Upper lobe of left lung (tissue), 6 donors: ENCODE measurements around the gene TPRX2. TPM values are rescaled to one million over a fixed set of nuclear protein-coding genes. Genes with fewer than 3 reads are reported as not detected.

Experiments used
- ATAC-seq, 2 donors: fragments of 200-7000 bp; cut with Tn5 transposase; one replicate each; pipeline ENCODE4 v1.9.1; 2022; ENCODE audit warnings: mild to moderate bottlenecking in 2 of 2, moderate library complexity in 2 of 2; ENCODE audit not compliant: low FRiP score in 2 of 2
- DNase-seq, 2 donors: peaks; one replicate each; pipeline ENCODE4 v3.0.0-alpha.2; 2019 to 2020
- H3K27ac ChIP-seq, 4 donors: fragments of 200-600 bp; sonication (generic); one replicate each; pipeline ENCODE4 v1.5.1; 2016 to 2019
- H3K27me3 ChIP-seq, 4 donors: fragments of 200-600 bp; sonication (generic); one replicate each; pipeline ENCODE4 v1.5.1; 2017 to 2019
- H3K36me3 ChIP-seq, 4 donors: fragments of 200-600 bp; sonication (generic); one replicate each; pipeline ENCODE4 v1.5.1; 2016 to 2019
- H3K4me1 ChIP-seq, 4 donors: fragments of 200-600 bp; sonication (generic); one replicate each; pipeline ENCODE4 v1.5.1; 2018 to 2019
- H3K4me3 ChIP-seq, 4 donors: fragments of 200-600 bp; sonication (generic); one replicate each; pipeline ENCODE4 v1.5.1; 2017 to 2019; ENCODE audit warnings: mild to moderate bottlenecking in 2 of 4, moderate library complexity in 1 of 4
- H3K9me3 ChIP-seq, 4 donors: fragments of 200-600 bp; sonication (generic); one replicate each; pipeline ENCODE4 v1.5.1; 2018 to 2019
- CTCF ChIP-seq, 6 experiments: fragments of 450-650 bp in 4 of 6; fragments of 200-600 bp in 2 of 6; sonication (generic) in 2 of 6; IDR thresholded peaks; one replicate each; pipeline ENCODE4 v1.5.1; 2016 to 2019; ENCODE audit warnings: antibody characterized with exemption in 6 of 6
- EP300 ChIP-seq, 4 donors: sonication (generic); formaldehyde crosslinking; IDR thresholded peaks; one replicate each; pipeline ENCODE4 v1.5.1; 2017; ENCODE audit warnings: antibody characterized with exemption in 4 of 4, control low read depth in 2 of 4
- POLR2A ChIP-seq, 4 donors: fragments of 450-650 bp; IDR thresholded peaks; one replicate each; pipeline ENCODE4 v1.5.1; 2016 to 2017; ENCODE audit warnings: antibody characterized with exemption in 4 of 4, mild to moderate bottlenecking in 2 of 4
- POLR2AphosphoS5 ChIP-seq, 2 donors: sonication (generic); formaldehyde crosslinking; IDR thresholded peaks; one replicate each; pipeline ENCODE4 v1.5.1; 2017; ENCODE audit warnings: antibody characterized with exemption in 2 of 2
- WGBS, 2 donors: methylation state at CpG; one replicate each; pipeline ENCODE4 v1.1.5; 2017 to 2018; 5-methylcytosine and 5-hydroxymethylcytosine counted together
- total RNA-seq, 6 donors: library from RNA; depleted of rRNA in 4 of 6; stranded (reverse); fragments of >200 nt in 4 of 6; gene quantifications; one replicate each; pipeline versions ENCODE4 v1.1.0 to v1.2.1, GENCODE V29; 2016 to 2021
- donor health status: DM: no; HTN: no; CAD: no; lungs with moderate emphysema.
- donor health status: DM: no; HTN: yes; CAD: no; lungs with severe emphysema.

Gene TPRX2
- total RNA-seq, 6 donors from 2014 or later: not detected

GRCh38 chr19:47881757-47882156 lies 22.7 kb downstream of the TPRX2 start:
- ATAC-seq (no peak), DNase-seq (no peak)
- H3K9me3 ChIP-seq: no peaks in the 10 kb centered on the region
- no peaks in the 10 kb centered on the region for H3K36me3 ChIP-seq
- no peak for TF ChIP-seq POLR2A (IDR thresholded peaks at IDR 0.05)
- TF ChIP-seq CTCF (IDR thresholded peaks at IDR 0.05): no peak
- no peak for TF ChIP-seq EP300 (IDR thresholded peaks at IDR 0.05)
- no peak for TF ChIP-seq POLR2AphosphoS5 (IDR thresholded peaks at IDR 0.05)
- WGBS, 2 donors: 74 to 79% methylated on average over 5 of the region's 5 CpGs
- no peaks in the 10 kb centered on the region for H3K4me1 ChIP-seq
- H3K4me3 ChIP-seq: no peak overlapping the region
- no peak overlapping the region for H3K27ac ChIP-seq
- no peaks in the 10 kb centered on the region for H3K27me3 ChIP-seq

GRCh38 chr19:47882890-47883289 lies 23.9 kb downstream of the TPRX2 start:
- Histone ChIP-seq H3K4me1 (no peaks in the 10 kb centered on the region), H3K9me3 (no peaks in the 10 kb centered on the region), H3K27me3 (no peaks in the 10 kb centered on the region), H3K36me3 (no peaks in the 10 kb centered on the region), H3K27ac (no peak overlapping the region), H3K4me3 (no peak overlapping the region)
- DNase-seq (no peak), ATAC-seq (no peak)
- WGBS, 2 donors: 48 to 75% methylated on average over 3 of the region's 3 CpGs
- TF ChIP-seq POLR2A (IDR thresholded peaks at IDR 0.05) (no peak), POLR2AphosphoS5 (IDR thresholded peaks at IDR 0.05) (no peak), EP300 (IDR thresholded peaks at IDR 0.05) (no peak), CTCF (IDR thresholded peaks at IDR 0.05) (no peak)

- H3K36me3 ChIP-seq: no peaks in the 10 kb centered on the region
- DNase-seq: no peak
- no peaks in the 10 kb centered on the region for H3K4me1 ChIP-seq
- no peaks in the 10 kb centered on the region for H3K9me3 ChIP-seq
- no peak for ATAC-seq
- H3K27me3 ChIP-seq: no peaks in the 10 kb centered on the region
- no peak overlapping the region for H3K4me3 ChIP-seq
- WGBS, 2 donors: 58 to 83% methylated on average over 5 of the region's 5 CpGs
- TF ChIP-seq CTCF (IDR thresholded peaks at IDR 0.05): no peak
- TF ChIP-seq POLR2A (IDR thresholded peaks at IDR 0.05): no peak
- no peak for TF ChIP-seq POLR2AphosphoS5 (IDR thresholded peaks at IDR 0.05)
- TF ChIP-seq EP300 (IDR thresholded peaks at IDR 0.05): no peak
- no peak overlapping the region for H3K27ac ChIP-seq
Measured at GRCh38 chr19:47885067-47885463, 26.0 kb downstream of the TPRX2 start.

- no peak within 1 kb of the TSS for H3K4me3 ChIP-seq
- WGBS, 2 donors: 60 to 61% methylated on average over 12 of the region's 12 CpGs
- no peak for DNase-seq
- H3K27me3 ChIP-seq: no peaks in the 10 kb centered on the region
- no peaks in the 10 kb centered on the region for H3K4me1 ChIP-seq
- TF ChIP-seq POLR2AphosphoS5 (IDR thresholded peaks at IDR 0.05): no peak
- no peak for TF ChIP-seq POLR2A (IDR thresholded peaks at IDR 0.05)
- TF ChIP-seq CTCF (IDR thresholded peaks at IDR 0.05): no peak
- no peak for TF ChIP-seq EP300 (IDR thresholded peaks at IDR 0.05)
- no peaks in the 10 kb centered on the region for H3K36me3 ChIP-seq
- ATAC-seq: no peak
- no peak within 1 kb of the TSS for H3K27ac ChIP-seq
- no peaks in the 10 kb centered on the region for H3K9me3 ChIP-seq
Measured at GRCh38 chr19:47886010-47886559, 27.1 kb downstream of the TPRX2 start, which contains the start of gene SULT2A1. TSS of gene SULT2A1 (minus strand) at chr19:47886315. CDS start at chr19:47886257, 58 bp downstream.
